ENCODE data around the gene TNKS2.

Gene TNKS2

GRCh38 chr10:91908337-91909116 lies 110.3 kb downstream of the TNKS2 start:
- peak overlapping the region; percentile 71 for H3K4me3 ChIP-seq (ENCODE audit: insufficient read depth, low read length, poor library complexity, severe bottlenecking)
- H2AFZ ChIP-seq (ENCODE audit: low read depth, low read length, severe bottlenecking): peak overlapping the region; percentile 75
- no peaks in the 10 kb centered on the region for H3K9me3 ChIP-seq (ENCODE audit: insufficient read depth, low read length)
- peak overlapping the region; percentile 86 for H3K4me2 ChIP-seq (ENCODE audit: low read depth, low read length, poor library complexity, severe bottlenecking)
- TF ChIP-seq CTCF (IDR thresholded peaks at IDR 0.05; ENCODE audit: insufficient read depth, low read length, poor library complexity, severe bottlenecking): peak; percentile 49
- no peak for TF ChIP-seq EZH2phosphoT487 (conservative IDR thresholded peaks at IDR 0.05; ENCODE audit: low read length)
- peak overlapping the region; percentile 73 for H3K9ac ChIP-seq (ENCODE audit: low read length)
- H3K9me2 ChIP-seq (replicated peaks; ENCODE audit: insufficient read depth, low read length): no peaks in the 10 kb centered on the region
- H3K79me2 ChIP-seq (ENCODE audit: insufficient read depth, low read length): no peaks in the 10 kb centered on the region; the same call in 1 of the 2 replicates
- H3K27ac ChIP-seq (ENCODE audit: low read depth, low read length): peak overlapping the region; percentile 66
- no peaks in the 10 kb centered on the region; the same call in 1 of the 2 replicates for H3F3A ChIP-seq (ENCODE audit: insufficient read depth)
- H3K27me3 ChIP-seq (ENCODE audit: low read length): no peaks in the 10 kb centered on the region
- no peaks in the 10 kb centered on the region for H3K36me3 ChIP-seq (ENCODE audit: low read length)
- H4K20me1 ChIP-seq (ENCODE audit: low read depth, low read length): no peaks in the 10 kb centered on the region

- Histone ChIP-seq H3K4me3 (ENCODE audit: insufficient read depth, low read length, poor library complexity, severe bottlenecking) (peak within 1 kb of the TSS; percentile 71), H3K36me3 (ENCODE audit: low read length) (no peaks in the 10 kb centered on the region), H4K20me1 (ENCODE audit: low read depth, low read length) (no peaks in the 10 kb centered on the region), H3K27me3 (ENCODE audit: low read length) (no peaks in the 10 kb centered on the region), H3K9ac (ENCODE audit: low read length) (peak within 1 kb of the TSS; percentile 73), H3K9me3 (ENCODE audit: insufficient read depth, low read length) (no peaks in the 10 kb centered on the region), H3K4me2 (ENCODE audit: low read depth, low read length, poor library complexity, severe bottlenecking) (peak within 1 kb of the TSS; percentile 86), H3K9me2 (replicated peaks; ENCODE audit: insufficient read depth, low read length) (no peaks in the 10 kb centered on the region), H2AFZ (ENCODE audit: low read depth, low read length, severe bottlenecking) (peak within 1 kb of the TSS; percentile 75), H3F3A (ENCODE audit: insufficient read depth) (no peaks in the 10 kb centered on the region; the same call in 1 of the 2 replicates), H3K79me2 (ENCODE audit: insufficient read depth, low read length) (no peaks in the 10 kb centered on the region; the same call in 1 of the 2 replicates), H3K27ac (ENCODE audit: low read depth, low read length) (peak within 1 kb of the TSS; percentile 66)
- no peak for TF ChIP-seq EZH2phosphoT487 (conservative IDR thresholded peaks at IDR 0.05; ENCODE audit: low read length)
- no peak for TF ChIP-seq CTCF (IDR thresholded peaks at IDR 0.05; ENCODE audit: insufficient read depth, low read length, poor library complexity, severe bottlenecking)
Observed at GRCh38 chr10:91909117-91909677, 111.0 kb downstream of the TNKS2 start, which contains the start of gene FGFBP3. TSS of gene FGFBP3 (minus strand) at chr10:91909486. CDS start at chr10:91908969, 517 bp downstream.

- Histone ChIP-seq H3K27ac (ENCODE audit: low read depth, low read length) (no peak overlapping the region), H3K9me2 (replicated peaks; ENCODE audit: insufficient read depth, low read length) (no peaks in the 10 kb centered on the region), H3K4me3 (ENCODE audit: insufficient read depth, low read length, poor library complexity, severe bottlenecking) (no peak overlapping the region), H3K27me3 (ENCODE audit: low read length) (no peaks in the 10 kb centered on the region), H2AFZ (ENCODE audit: low read depth, low read length, severe bottlenecking) (no peak overlapping the region), H3K4me2 (ENCODE audit: low read depth, low read length, poor library complexity, severe bottlenecking) (no peak overlapping the region), H3K79me2 (ENCODE audit: insufficient read depth, low read length) (no peaks in the 10 kb centered on the region; the same call in 1 of the 2 replicates), H3K36me3 (ENCODE audit: low read length) (no peaks in the 10 kb centered on the region), H3K9me3 (ENCODE audit: insufficient read depth, low read length) (no peaks in the 10 kb centered on the region), H4K20me1 (ENCODE audit: low read depth, low read length) (no peaks in the 10 kb centered on the region), H3K9ac (ENCODE audit: low read length) (no peak overlapping the region), H3F3A (ENCODE audit: insufficient read depth) (no peaks in the 10 kb centered on the region; the same call in 1 of the 2 replicates)
- no peak for TF ChIP-seq EZH2phosphoT487 (conservative IDR thresholded peaks at IDR 0.05; ENCODE audit: low read length)
Observed at GRCh38 chr10:91910467-91910866, 112.2 kb downstream of the TNKS2 start.

Measured in SU-DHL-6 (cell line).